Activated CD4-positive, alpha-beta memory T cell treated with anti-CD3 and anti-CD28 coated beads for 36 hours (primary cell): ENCODE results near the gene BFSP1. TPM values are rescaled to one million over a fixed set of nuclear protein-coding genes. Genes with fewer than 3 reads are reported as not detected.

Source experiments
- CTCF ChIA-PET: fragments of 350-600 bp; sonication (Branson Sonifier 250); formaldehyde crosslinking; loops from one replicate; lab custom pipeline; 2021; ENCODE audit warnings: antibody characterized with exemption, inconsistent platforms; lab: Charles Lee
- POLR2A ChIA-PET: fragments of 350-600 bp; sonication (Branson Sonifier 250); formaldehyde crosslinking; loops from one replicate; lab custom pipeline; 2021; ENCODE audit warnings: antibody characterized with exemption; lab: Charles Lee
- DNase-seq: peaks from one replicate; pipeline ENCODE4 v3.0.0-alpha.2; 2020
- H3K27ac Mint-ChIP-seq: one replicate; pipeline ENCODE4 v1.8.0; 2021; ENCODE audit warnings: mixed read lengths
- H3K27me3 Mint-ChIP-seq: one replicate; pipeline ENCODE4 v1.8.0; 2021; ENCODE audit warnings: mixed read lengths
- H3K36me3 Mint-ChIP-seq: one replicate; pipeline ENCODE4 v1.8.0; 2021; ENCODE audit warnings: mixed read lengths
- H3K4me1 Mint-ChIP-seq: one replicate; pipeline ENCODE4 v1.8.0; 2021; ENCODE audit warnings: low read depth, mixed read lengths
- H3K4me3 Mint-ChIP-seq: one replicate; pipeline ENCODE4 v1.8.0; 2021; ENCODE audit warnings: mild to moderate bottlenecking, mixed read lengths
- H3K9me3 Mint-ChIP-seq: one replicate; pipeline ENCODE4 v1.8.0; 2021; ENCODE audit warnings: mixed read lengths
- intact Hi-C: fragments of 100-400 bp; cut with micrococcal nuclease; formaldehyde crosslinking; loops from one replicate; pipeline ENCODE4 v1.15.1; 2023
- total RNA-seq, 2 experiments: library from RNA; stranded (reverse); gene quantifications; one replicate each; pipeline ENCODE4 v1.2.3, GENCODE V29; 2021

BFSP1 gene
- total RNA-seq, 2 experiments from 2014 or later, result 0.34 to 0.36 TPM

DNA sequence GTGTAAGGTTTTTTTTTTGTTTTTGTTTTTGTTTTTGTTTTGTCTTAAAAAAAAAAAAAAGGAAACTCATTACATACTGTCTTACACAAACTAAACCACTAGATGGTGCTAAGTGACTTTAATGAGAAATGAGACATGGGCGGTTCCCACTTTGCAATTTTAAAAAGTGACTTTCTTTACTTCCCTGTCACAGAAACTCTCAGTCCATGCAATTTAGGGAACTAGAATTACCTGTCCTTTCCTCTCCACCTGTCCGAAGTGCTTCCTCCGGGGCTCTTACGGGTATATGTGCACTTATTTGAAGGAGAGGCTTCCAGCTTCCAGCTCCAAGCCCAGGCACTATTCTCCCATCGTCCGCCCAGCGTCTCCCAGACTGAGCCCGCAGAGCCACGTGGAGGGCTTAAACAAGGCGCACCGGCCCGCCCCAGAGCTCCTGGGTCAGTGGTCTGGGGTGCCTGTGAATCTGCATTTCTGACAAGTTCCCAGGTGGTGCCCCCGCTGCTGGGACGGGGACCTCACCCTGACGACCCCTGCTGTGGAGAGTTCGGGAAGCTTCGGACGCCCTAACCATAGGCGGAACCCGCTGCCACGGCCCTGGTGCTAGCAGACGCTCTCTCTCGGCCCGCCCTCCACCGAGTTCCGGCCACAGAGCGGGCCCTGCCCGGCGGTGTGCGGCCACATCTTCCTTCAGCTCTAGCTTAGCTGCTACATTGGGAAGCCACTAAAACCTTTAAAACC lies 26.1 kb downstream of the BFSP1 start:
- no peaks in the 10 kb centered on the region for H3K9me3 Mint-ChIP-seq
- H3K4me3 Mint-ChIP-seq, result peak overlapping the region; percentile 80
- intact Hi-C loops, result loop anchor here (1.0 to 5.0 kb wide), 13 partner anchors 26 to 1002 kb away; partner anchors contain the start of genes BFSP1, KAT14, PET117 and RRBP1
- H3K27me3 Mint-ChIP-seq, result no peaks in the 10 kb centered on the region
- DNase-seq, result peak; percentile 67
- H3K4me1 Mint-ChIP-seq, result peaks cover 35% of the 10 kb centered on the region
- ChIA-PET CTCF (interaction anchor here (0.6 to 3.5 kb wide), 38 partner anchors 8 to 1083 kb away, joined by 3 to 32 read pairs (median 4); partner anchors contain the start of genes BFSP1, DSTN, DTD1 and KAT14), POLR2A (interaction anchor here (1.0 to 1.5 kb wide), 6 partner anchors 65 to 391 kb away, joined by 3 to 5 read pairs (median 3); partner anchors contain the start of genes DSTN and RRBP1)
- no peaks in the 10 kb centered on the region for H3K36me3 Mint-ChIP-seq
- H3K27ac Mint-ChIP-seq, result peak overlapping the region; percentile 66

DNA sequence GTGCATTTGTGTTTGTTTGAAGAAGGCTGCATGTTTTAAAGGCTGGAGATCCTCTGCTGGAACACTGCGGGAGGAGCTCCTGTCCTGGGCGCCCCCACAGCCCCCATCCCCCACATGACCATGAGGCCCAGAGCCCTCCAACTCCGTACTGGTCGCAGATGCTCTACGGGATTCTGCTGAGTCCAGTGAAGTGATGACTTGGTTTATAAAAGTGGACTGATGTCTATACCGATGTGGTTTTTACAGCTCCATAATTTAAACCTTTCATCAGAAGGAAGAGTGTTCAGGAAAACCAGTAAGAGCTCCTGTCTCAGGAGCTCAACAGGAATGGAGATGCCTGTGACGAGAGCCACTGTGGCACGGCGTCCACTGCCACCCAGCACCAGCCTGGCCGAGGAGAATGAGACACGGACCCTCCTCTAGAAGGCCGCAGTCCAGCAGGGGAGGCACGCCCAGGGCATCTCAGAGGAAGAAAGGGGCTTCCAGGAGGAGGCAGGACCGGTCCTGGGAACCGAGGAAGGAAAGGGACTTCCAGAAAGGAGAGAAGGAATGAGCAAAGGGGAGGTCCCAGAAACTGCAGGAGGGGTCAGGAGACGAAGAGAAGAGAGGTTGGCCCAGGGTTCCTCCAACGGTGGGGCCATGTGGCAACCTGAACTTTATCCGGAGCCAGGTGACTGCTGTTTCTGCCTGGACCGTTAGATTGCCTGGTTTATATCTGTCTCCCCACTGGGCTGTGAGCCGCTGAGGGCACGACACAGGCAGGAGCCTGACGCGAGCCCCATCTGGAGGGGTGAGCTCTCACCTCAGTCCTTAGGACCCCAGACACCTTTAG lies 26.9 kb downstream of the BFSP1 start:
- H3K9me3 Mint-ChIP-seq, result no peaks in the 10 kb centered on the region
- DNase-seq, result peak; percentile 22
- no peaks in the 10 kb centered on the region for H3K27me3 Mint-ChIP-seq
- POLR2A ChIA-PET, result interaction anchor here (1.0 to 1.3 kb wide), 3 partner anchors 66 to 178 kb away, joined by 3 to 5 read pairs (median 3); partner anchors contain the start of genes DSTN and RRBP1
- intact Hi-C loops, result loop anchor here (1.0 to 2.0 kb wide), 6 partner anchors 55 to 1003 kb away; partner anchors contain the start of genes KAT14, PET117 and SEC23B
- no peaks in the 10 kb centered on the region for H3K36me3 Mint-ChIP-seq
- CTCF ChIA-PET, result interaction anchor here (0.6 to 3.5 kb wide), 31 partner anchors 10 to 634 kb away, joined by 3 to 32 read pairs (median 4); partner anchors contain the start of genes DSTN, KAT14, PET117 and RRBP1
- peaks cover 35% of the 10 kb centered on the region for H3K4me1 Mint-ChIP-seq
- H3K27ac Mint-ChIP-seq, result no peak overlapping the region
- peak overlapping the region; percentile 80 for H3K4me3 Mint-ChIP-seq

DNA sequence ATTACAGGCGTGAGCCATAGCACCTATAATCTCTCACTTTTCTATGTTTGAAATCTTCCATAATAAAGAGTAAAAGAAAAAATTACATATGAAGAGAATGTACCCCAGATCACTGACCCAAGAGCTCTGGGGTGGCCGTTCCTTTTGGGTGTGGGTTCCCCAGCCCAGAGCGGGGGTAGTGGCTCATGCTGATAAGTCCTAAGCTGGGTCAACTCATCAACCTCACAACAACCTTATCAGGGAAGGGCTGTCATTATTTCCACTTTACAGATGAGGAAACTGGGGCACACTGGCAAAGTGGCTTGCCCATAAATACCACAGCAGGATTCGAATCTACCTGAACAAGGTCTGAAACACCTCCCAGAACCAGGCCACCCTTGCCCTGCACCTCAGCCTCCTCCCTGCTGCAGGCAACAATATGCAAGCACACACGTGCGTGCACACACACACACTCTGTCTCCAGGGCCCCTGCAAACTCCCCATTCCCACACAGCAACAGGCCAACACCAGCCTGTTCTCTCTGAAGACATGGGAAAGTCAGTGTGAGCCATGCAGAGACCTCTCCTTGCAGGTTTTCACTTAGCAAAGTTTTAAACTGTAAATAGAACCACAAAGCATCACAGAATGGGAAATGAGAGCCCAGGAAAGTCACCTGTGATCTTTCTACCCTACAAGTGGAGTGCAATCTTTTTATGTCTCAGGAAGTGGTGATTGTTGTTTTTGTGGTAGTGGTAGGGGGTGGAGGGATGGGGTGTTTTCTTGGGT lies 27.7 kb downstream of the BFSP1 start:
- CTCF ChIA-PET, result interaction anchor here (0.6 to 3.5 kb wide), 14 partner anchors 33 to 470 kb away, joined by 3 to 32 read pairs (median 4); partner anchors contain the start of genes DSTN and RRBP1
- Mint-ChIP-seq H3K36me3 (no peaks in the 10 kb centered on the region), H3K4me1 (peaks cover 35% of the 10 kb centered on the region), H3K9me3 (no peaks in the 10 kb centered on the region), H3K27ac (no peak overlapping the region), H3K27me3 (no peaks in the 10 kb centered on the region), H3K4me3 (no peak overlapping the region)
- intact Hi-C loops, result loop anchor here (1.0 to 2.0 kb wide), 6 partner anchors 55 to 1003 kb away; partner anchors contain the start of genes KAT14, PET117 and SEC23B
- POLR2A ChIA-PET, result interaction anchor here (0.6 to 1.0 kb wide), 2 partner anchors 152 to 963 kb away, joined by 3 read pairs; partner anchors contain the start of genes DZANK1 and POLR3F
- no peak for DNase-seq

DNA sequence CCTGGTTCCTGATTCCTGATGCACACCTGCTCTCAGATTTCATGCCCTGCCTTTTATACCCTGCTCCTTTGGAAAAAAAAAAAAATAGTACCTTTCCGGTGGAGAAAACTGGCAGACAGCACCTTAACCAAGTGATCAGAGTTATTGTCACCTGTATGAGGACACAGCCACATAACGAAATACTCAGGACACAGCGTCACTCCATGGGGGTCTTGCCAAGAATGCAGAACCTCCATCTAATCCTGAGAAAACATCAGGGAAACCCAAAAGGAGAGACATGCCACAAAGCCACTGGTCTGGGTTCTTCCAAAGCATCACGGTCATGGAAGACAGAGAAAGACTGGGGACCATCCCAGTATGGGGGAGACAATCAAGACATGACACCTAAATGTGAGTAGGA lies 29.1 kb downstream of the BFSP1 start:
- Mint-ChIP-seq H3K4me1 (peaks cover 30% of the 10 kb centered on the region), H3K4me3 (no peak overlapping the region), H3K9me3 (no peaks in the 10 kb centered on the region), H3K27me3 (no peaks in the 10 kb centered on the region), H3K27ac (no peak overlapping the region), H3K36me3 (no peaks in the 10 kb centered on the region)
- no peak for DNase-seq
- POLR2A ChIA-PET, result no interaction called here
- intact Hi-C loops, result no loop called here
- CTCF ChIA-PET, result no interaction called here

DNA sequence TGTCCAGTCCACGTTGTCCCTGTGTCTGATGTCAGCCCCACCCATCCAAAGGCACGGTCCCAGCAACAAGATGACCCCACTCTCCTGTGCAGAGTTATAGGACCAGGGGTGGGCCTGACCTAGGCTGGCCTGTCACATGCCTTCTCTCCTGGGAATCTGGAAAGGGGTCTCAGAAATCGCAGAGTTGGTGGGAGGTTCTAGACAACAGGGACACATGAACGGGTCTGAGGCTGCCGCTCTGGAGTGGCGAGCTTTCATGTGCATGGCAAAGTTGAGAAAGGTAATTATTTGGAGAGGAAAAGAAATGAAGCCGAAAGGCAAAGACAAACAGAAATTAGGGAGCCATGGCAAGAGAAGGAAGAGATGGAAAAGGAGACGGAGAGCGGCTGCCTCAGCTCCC lies 29.5 kb downstream of the BFSP1 start:
- Mint-ChIP-seq H3K27ac (no peak overlapping the region), H3K4me1 (peaks cover 26% of the 10 kb centered on the region), H3K36me3 (no peaks in the 10 kb centered on the region), H3K4me3 (no peak overlapping the region), H3K9me3 (no peaks in the 10 kb centered on the region), H3K27me3 (no peaks in the 10 kb centered on the region)
- ChIA-PET CTCF (no interaction called here), POLR2A (no interaction called here)
- intact Hi-C loops, result no loop called here
- DNase-seq, result no peak

DNA sequence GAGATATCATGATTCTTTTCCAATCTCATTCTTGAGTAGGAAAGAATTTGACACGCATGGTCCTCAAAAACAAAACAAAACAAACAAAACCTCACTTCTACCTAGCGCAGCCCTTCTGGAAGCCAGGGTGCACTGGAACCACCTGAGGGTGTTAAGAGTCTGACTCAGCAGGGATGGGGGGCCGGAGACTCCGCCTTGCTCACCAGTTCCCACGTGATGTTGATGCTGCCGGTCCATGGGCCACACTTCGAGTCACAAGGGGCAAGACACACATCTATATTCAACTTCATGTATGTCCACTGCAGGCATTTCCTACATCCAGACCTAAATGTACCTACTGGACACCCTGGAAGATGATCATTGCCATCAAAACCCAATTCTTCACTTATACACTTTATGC lies 30.4 kb downstream of the BFSP1 start:
- Mint-ChIP-seq H3K4me3 (no peak overlapping the region), H3K27ac (no peak overlapping the region), H3K36me3 (no peaks in the 10 kb centered on the region), H3K27me3 (no peaks in the 10 kb centered on the region), H3K4me1 (peaks cover 20% of the 10 kb centered on the region), H3K9me3 (no peaks in the 10 kb centered on the region)
- no peak for DNase-seq
- ChIA-PET POLR2A (no interaction called here), CTCF (interaction anchor here (0.9 kb wide), 1 partner anchor 148 kb away, joined by 3 read pairs; no protein-coding TSS in a partner anchor)
- intact Hi-C loops, result no loop called here

DNA sequence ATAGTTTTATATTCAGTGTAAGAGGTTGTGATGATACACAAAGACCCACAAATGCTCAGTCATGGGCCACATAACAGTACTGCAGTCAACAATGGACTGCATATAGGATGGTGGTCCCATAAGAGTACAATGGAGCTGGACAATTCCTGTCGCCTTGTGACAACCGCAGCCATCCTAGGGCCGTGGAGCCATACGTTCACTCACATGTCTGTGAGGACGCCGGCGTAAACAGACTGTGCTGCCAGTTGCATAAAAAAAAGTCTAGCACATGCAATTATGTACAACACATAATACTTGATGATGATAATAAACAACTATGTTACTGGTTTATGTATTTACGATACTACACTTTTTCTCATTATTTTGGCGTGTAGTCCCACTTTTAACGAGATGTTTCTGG lies 30.9 kb downstream of the BFSP1 start:
- no peaks in the 10 kb centered on the region for H3K27me3 Mint-ChIP-seq
- CTCF ChIA-PET, result interaction anchor here (0.8 to 0.9 kb wide), 2 partner anchors 31 to 149 kb away, joined by 3 read pairs; partner anchors contain the start of gene BFSP1
- no peak overlapping the region for H3K4me3 Mint-ChIP-seq
- H3K9me3 Mint-ChIP-seq, result no peaks in the 10 kb centered on the region
- intact Hi-C loops, result no loop called here
- H3K27ac Mint-ChIP-seq, result no peak overlapping the region
- POLR2A ChIA-PET, result no interaction called here
- H3K4me1 Mint-ChIP-seq, result peaks cover 15% of the 10 kb centered on the region
- no peaks in the 10 kb centered on the region for H3K36me3 Mint-ChIP-seq
- no peak for DNase-seq

DNA sequence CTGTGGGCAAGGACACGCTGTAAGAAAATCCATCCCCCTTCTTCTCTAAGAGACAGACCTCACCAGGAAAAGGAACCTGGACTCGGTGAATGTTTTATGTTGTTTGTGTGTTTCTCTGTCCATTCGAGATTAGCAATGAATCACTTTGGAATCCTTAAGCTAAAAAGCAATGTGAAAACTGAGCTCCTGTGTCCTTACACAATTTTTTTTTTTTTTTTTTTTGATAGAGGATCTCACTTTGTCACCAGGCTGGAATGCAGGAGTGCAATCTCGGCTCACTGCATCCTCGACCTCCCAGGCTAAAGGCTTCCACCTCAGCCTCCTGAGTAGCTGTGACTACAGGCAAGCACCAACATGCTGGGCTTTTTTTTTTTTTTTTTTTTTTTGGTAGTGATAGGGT lies 32.1 kb downstream of the BFSP1 start:
- Mint-ChIP-seq H3K4me1 (peaks cover 7% of the 10 kb centered on the region), H3K27me3 (no peaks in the 10 kb centered on the region), H3K4me3 (no peak overlapping the region), H3K9me3 (no peaks in the 10 kb centered on the region), H3K27ac (no peak overlapping the region), H3K36me3 (no peaks in the 10 kb centered on the region)
- CTCF ChIA-PET, result interaction anchor here (0.7 to 1.3 kb wide), 3 partner anchors 45 to 695 kb away, joined by 3 read pairs; no protein-coding TSS in a partner anchor
- intact Hi-C loops, result no loop called here
- no peak for DNase-seq
- POLR2A ChIA-PET, result no interaction called here

DNA sequence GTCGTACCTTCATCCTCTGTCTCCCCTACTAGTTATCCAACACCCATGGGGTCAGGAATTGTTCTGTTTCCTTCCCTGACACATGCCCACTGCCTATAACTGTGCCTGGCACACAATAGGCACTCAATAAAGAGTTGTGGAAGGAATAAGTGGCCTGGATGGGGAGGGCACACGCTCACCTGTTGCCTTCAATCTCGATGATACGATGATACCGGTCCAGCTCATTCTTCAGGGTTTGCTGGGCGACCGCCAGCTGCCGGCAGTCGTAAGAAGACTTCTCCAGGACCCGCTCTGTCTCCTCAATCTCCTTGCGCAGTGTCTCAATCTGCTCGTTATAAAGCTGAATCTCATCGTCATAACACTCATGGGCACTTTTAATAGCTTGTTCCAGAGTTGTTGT lies 32.5 kb downstream of the BFSP1 start:
- CTCF ChIA-PET, result interaction anchor here (0.7 to 1.3 kb wide), 3 partner anchors 46 to 695 kb away, joined by 3 read pairs; no protein-coding TSS in a partner anchor
- intact Hi-C loops, result no loop called here
- POLR2A ChIA-PET, result no interaction called here
- H3K4me1 Mint-ChIP-seq, result peaks cover 3% of the 10 kb centered on the region
- no peaks in the 10 kb centered on the region for H3K27me3 Mint-ChIP-seq
- H3K9me3 Mint-ChIP-seq, result no peaks in the 10 kb centered on the region
- no peak for DNase-seq
- H3K4me3 Mint-ChIP-seq, result no peak overlapping the region
- no peak overlapping the region for H3K27ac Mint-ChIP-seq
- no peaks in the 10 kb centered on the region for H3K36me3 Mint-ChIP-seq

DNA sequence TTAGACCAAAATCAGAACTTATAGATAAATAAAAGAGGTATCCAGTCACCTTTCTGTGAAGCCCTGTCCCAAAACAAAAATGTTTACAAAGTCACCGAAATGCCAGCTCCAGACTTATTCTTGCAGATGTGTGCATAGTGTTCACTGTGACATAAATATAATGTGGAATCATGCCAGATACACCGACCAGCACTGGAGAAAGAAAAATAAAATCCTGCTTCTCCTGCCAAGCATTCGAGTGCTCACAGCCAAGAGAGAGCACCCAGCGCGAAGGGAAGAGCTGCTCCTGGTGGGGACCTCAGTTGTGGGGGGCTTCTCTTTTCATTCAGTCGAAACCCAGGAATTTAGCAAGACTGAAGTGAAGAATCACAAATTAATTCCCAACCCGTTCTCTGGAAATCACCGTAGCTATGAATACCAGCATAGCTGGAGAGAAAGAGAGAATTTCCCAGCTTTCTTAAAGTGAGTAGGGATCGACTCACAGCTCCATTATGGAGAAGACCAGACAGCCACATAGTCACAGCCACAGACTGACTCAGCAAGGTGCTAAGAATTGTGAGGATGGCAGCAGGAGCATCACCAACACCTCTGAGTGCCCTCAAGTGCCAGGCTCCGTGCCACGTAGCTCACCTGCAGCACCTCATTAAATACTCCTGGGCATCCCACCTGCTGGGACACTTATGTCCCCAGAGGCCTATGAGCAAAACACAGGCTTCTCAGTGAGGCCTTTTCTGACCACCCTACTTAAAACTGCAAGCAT lies 33.2 kb downstream of the BFSP1 start:
- Mint-ChIP-seq H3K4me1 (no peaks in the 10 kb centered on the region), H3K36me3 (no peaks in the 10 kb centered on the region), H3K4me3 (no peak overlapping the region), H3K27me3 (no peaks in the 10 kb centered on the region), H3K9me3 (no peaks in the 10 kb centered on the region), H3K27ac (no peak overlapping the region)
- ChIA-PET POLR2A (no interaction called here), CTCF (interaction anchor here (1.3 kb wide), 1 partner anchor 694 kb away, joined by 3 read pairs; no protein-coding TSS in a partner anchor)
- no peak for DNase-seq
- intact Hi-C loops, result no loop called here
